ENCODE measurements around the gene PPP1R37.

PPP1R37 gene

DNA sequence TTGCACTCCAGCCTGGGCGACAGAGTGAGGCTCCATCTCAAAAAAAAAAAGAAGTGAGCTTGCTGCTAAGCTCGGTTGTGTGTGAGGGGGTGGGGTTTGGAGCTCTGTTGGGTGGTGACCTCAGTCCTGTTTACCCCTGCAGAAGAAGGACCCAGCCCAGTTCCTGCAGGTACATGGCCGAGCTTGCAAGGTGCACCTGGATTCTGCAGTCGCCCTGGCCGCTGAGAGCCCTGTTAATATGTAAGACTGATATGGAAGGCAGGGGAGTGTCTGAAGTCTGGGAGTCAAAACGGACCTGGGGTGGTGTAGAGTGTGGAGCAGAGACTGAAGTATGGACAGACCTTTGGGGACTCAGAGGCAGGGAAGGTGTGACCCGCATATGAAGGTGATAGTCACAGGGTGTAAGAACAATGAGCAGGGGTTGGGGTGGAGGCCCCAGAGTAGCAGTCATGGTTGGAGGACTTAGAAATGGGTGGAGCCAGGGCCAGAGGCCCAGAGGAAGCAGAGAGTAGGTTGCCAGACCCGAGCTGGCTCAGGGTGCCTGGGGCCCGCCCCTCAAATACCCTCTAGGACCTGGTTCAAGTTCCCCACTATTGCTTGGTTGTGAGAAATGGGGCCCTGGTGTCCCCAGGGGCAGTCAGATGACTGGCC, 40.9 kb upstream of the PPP1R37 start:
- TF ChIP-seq, protein P1, sequence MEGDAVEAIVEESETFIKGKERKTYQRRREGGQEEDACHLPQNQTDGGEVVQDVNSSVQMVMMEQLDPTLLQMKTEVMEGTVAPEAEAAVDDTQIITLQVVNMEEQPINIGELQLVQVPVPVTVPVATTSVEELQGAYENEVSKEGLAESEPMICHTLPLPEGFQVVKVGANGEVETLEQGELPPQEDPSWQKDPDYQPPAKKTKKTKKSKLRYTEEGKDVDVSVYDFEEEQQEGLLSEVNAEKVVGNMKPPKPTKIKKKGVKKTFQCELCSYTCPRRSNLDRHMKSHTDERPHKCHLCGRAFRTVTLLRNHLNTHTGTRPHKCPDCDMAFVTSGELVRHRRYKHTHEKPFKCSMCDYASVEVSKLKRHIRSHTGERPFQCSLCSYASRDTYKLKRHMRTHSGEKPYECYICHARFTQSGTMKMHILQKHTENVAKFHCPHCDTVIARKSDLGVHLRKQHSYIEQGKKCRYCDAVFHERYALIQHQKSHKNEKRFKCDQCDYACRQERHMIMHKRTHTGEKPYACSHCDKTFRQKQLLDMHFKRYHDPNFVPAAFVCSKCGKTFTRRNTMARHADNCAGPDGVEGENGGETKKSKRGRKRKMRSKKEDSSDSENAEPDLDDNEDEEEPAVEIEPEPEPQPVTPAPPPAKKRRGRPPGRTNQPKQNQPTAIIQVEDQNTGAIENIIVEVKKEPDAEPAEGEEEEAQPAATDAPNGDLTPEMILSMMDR (conservative IDR thresholded peaks at IDR 0.05), result no peak
- no peak for TF ChIP-seq ZFX (IDR thresholded peaks at IDR 0.05)
- H3K27ac ChIP-seq, result no peak overlapping the region

DNA sequence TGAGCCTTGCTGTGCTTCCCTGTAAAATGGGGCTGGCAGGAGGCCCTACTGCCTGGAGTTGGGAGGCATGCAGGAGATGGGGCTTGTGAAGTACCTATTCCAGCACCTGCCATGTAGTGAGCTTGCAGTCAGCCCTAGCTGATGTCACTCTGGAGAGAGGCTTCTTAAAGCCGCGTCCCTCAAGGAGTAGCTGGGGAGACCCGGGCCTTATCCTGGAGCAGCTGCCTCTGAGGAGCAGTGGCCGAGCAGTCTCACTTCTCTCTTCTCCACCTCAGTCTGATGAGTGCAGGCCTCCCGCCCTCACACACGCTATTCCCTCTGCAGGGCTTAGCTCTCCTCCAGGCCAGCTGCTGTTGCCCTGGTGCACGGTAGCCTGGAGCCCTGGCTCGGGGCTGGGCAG, 36.1 kb upstream of the PPP1R37 start:
- H3K27ac ChIP-seq, result no peak overlapping the region

DNA sequence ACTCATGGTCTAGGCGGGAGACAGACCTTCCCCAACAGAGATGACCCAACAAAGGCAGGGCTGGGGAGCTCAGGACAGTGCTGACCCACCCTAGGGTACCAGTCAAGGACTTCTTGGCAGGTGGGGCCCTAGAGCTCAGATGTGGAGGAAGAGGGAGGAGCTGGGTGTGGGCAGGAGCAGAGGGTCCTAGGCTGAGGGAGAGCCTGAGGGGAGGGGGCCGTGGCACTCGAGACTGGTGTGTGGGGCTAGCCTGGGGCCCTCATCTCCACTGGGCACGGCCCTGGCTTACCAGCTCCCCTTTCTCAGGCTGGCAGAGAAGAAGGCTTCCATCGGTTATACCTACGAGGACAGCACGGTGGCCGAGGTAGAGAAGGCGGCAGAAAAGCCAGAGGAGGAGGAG, 35.5 kb upstream of the PPP1R37 start:
- TF ChIP-seq, protein P1 (conservative IDR thresholded peaks at IDR 0.05), result no peak
- no peak for TF ChIP-seq ZFX (IDR thresholded peaks at IDR 0.05)
- H3K27ac ChIP-seq, result no peak overlapping the region

More for the DNA sequence above, 36.1 kb upstream of the PPP1R37 start:
- no peak for TF ChIP-seq ZFX (IDR thresholded peaks at IDR 0.05)
- TF ChIP-seq, protein P1 (conservative IDR thresholded peaks at IDR 0.05), result no peak

DNA sequence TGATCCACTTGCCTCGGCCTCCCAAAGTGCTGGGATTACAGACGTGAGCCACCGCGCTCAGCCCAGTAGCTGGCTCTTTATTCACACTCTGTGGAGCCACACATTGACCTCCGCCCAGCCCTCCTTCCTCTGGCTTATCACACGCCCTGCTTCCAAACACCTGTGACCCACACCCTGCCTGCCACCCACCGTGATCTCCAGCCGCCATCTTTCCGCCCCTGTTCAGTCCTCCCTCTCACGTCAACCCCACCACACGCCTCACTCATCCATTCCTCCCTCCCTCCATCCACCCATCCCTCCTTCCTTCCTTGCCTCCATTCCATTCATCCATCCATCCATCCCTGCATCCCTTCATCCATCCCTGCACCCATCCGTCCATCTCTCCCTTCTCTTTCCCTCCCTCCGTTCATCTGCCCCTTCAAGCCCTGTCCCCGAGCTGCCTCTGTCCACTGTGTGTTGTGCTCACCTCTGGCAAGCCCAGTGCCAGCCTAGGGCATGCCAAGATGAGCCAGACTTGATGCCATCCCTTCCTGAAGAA, 34.3 kb upstream of the PPP1R37 start:
- H3K27ac ChIP-seq, result no peak overlapping the region
- TF ChIP-seq, protein P1 (conservative IDR thresholded peaks at IDR 0.05), result no peak
- TF ChIP-seq ZFX (IDR thresholded peaks at IDR 0.05), result no peak

DNA sequence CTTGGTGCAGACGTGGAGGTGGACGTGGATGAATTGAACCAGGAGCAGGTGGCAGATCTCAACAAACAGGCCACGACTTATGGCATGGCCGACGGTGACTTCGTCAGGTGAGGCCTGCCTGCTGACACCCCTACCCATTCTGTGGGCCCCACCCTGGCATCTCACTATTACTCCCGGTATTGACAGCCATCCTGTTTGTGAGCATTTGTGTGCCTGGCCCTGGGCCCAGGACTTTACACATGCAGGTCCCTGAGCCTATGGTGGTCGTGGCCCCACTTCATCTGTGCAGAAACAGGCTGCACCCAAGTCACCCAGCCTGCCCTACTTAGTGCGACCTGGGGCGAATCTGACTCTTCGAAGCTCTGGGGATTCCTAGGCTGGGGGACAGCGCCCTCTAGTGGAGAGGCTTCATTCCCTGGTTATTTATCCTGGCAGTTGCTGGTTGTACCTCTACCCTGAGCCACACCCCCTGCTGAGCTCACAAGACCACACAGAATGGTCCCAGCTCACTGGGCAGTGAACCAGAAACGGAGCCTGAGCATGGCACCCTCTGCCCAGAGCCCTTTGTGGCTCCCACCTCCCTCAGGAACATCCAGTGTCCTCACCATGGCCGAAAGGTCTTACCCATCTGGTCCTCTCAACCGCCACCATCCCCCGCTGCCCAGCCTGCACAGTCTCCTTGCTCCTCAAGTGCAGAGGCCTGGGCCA, 33.6 kb upstream of the PPP1R37 start:
- no peak for TF ChIP-seq ZFX (IDR thresholded peaks at IDR 0.05)
- TF ChIP-seq, protein P1 (conservative IDR thresholded peaks at IDR 0.05), result peak; percentile 83
- H3K27ac ChIP-seq, result no peak overlapping the region

DNA sequence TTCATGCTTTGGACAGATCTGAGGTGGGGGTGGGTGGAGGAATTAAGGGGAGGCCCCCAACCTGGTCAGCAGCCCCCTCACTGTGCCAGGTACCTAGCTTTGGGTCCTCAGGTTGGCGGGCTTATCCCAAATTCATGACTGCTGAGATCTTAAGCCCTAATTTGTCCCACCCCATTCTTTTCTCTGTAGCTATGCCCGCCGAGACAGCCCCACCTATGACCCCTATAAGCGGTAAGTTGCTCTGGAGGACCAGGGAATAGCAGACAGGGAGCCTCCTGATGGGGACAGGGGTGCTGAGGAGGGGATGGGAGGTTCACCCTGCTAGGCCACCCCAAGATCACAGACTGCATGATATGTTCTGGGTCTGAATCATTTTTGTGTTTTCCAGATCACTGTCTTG, 31.0 kb upstream of the PPP1R37 start:
- H3K27ac ChIP-seq, result no peak overlapping the region
- TF ChIP-seq, protein P1 (conservative IDR thresholded peaks at IDR 0.05), result no peak
- TF ChIP-seq ZFX (IDR thresholded peaks at IDR 0.05), result no peak

Data from C4-2B (cell line).